ENCODE data around the gene TPX2.
"Not testable (repeated sequence)": the region's sequence is repeated elsewhere in the genome, so short reads cannot be mapped to it uniquely, and the experiment has no call there.

TPX2 gene

GRCh38 chr20:31764641-31765305 is 25.7 kb downstream of the TPX2 start:
- DNase-seq = no peak

GRCh38 chr20:31767805-31768204 is 28.7 kb downstream of the TPX2 start:
- DNase-seq = no peak

GRCh38 chr20:31769681-31770080 is 30.6 kb downstream of the TPX2 start:
- no peak for DNase-seq

GRCh38 chr20:31770243-31770642 is 31.2 kb downstream of the TPX2 start:
- DNase-seq = no peak

- DNase-seq = no peak
Measured at GRCh38 chr20:31774408-31774807, 35.3 kb downstream of the TPX2 start.

GRCh38 chr20:31780839-31781238 is 41.7 kb downstream of the TPX2 start:
- DNase-seq = no peak

GRCh38 chr20:31781945-31782344 is 42.9 kb downstream of the TPX2 start:
- DNase-seq = no peak

- no peak for DNase-seq
Measured at GRCh38 chr20:31784354-31785044, 45.4 kb downstream of the TPX2 start.

- DNase-seq = no peak
Measured at GRCh38 chr20:31785089-31785488, 46.0 kb downstream of the TPX2 start.

GRCh38 chr20:31788578-31788977 is 49.5 kb downstream of the TPX2 start:
- no peak for DNase-seq

- no peak for DNase-seq
Measured at GRCh38 chr20:31790401-31790800, 51.3 kb downstream of the TPX2 start.

- no peak for DNase-seq
Measured at GRCh38 chr20:31797364-31797763, 58.3 kb downstream of the TPX2 start.

- no peak for DNase-seq
Measured at GRCh38 chr20:31801508-31801907, 62.4 kb downstream of the TPX2 start.

- no peak for DNase-seq
Measured at GRCh38 chr20:31803552-31804291, 64.6 kb downstream of the TPX2 start.

GRCh38 chr20:31806564-31807355 is 67.7 kb downstream of the TPX2 start:
- no peak for DNase-seq

GRCh38 chr20:31808481-31808880 is 69.4 kb downstream of the TPX2 start:
- no peak for DNase-seq

GRCh38 chr20:31809661-31810060 is 70.6 kb downstream of the TPX2 start:
- no peak for DNase-seq

- no peak for DNase-seq
Measured at GRCh38 chr20:31811198-31811597, 72.1 kb downstream of the TPX2 start.

GRCh38 chr20:31811796-31812728 is 73.0 kb downstream of the TPX2 start:
- no peak for DNase-seq

GRCh38 chr20:31813611-31814010 is 74.5 kb downstream of the TPX2 start:
- DNase-seq = no peak

GRCh38 chr20:31814142-31814541 is 75.1 kb downstream of the TPX2 start:
- DNase-seq = not testable (repeated sequence)

Data from effector CD8-positive, alpha-beta T cell (primary cell).